Measurements from ENCODE around the gene NUDT8. TPM values are rescaled to one million over a fixed set of nuclear protein-coding genes. Genes with fewer than 3 reads are reported as not detected.

The NUDT8 gene
- total and polyA plus RNA-seq, 10 of the 15 experiments (the other 5 are each of a cell fraction or from before 2014, with no cell fraction given), result 0.32 to 18.2 (median 9.8) TPM

GRCh38 chr11:67667490-67668191 lies 37.9 kb upstream of the NUDT8 start:
- H3K4me1 ChIP-seq (ENCODE audit: control insufficient read depth, insufficient read depth, low read length), result peaks cover 9% of the 10 kb centered on the region; the same call in 1 of the 2 replicates
- H3K27ac ChIP-seq (ENCODE audit: control insufficient read depth, insufficient read depth), result no peak overlapping the region
- no peaks in the 10 kb centered on the region for H4K20me1 ChIP-seq (ENCODE audit: control insufficient read depth, insufficient read depth)
- H3K79me2 ChIP-seq (ENCODE audit: control insufficient read depth, insufficient read depth, low read length), result no peaks in the 10 kb centered on the region
- no peaks in the 10 kb centered on the region for H3K36me3 ChIP-seq (ENCODE audit: control insufficient read depth in 2 of 2, insufficient read depth in 2 of 2, low read length in 1 of 2)
- WGBS (ENCODE audit: insufficient coverage, insufficient replicate concordance, low lambda C conversion rate, missing lambda C conversion rate), result 32% methylated on average over 26 of the region's 26 CpGs
- BruUV-seq (replicated peaks), result no TSS peak
- ChIA-PET RAD21 (ENCODE audit: unreplicated experiment) (no interaction called here), SMC1A (ENCODE audit: uncharacterized antibody, unreplicated experiment) (interaction anchor here (0.6 to 1.1 kb wide), 4 partner anchors 10 to 33 kb away, joined by 3 to 6 read pairs (median 4); no protein-coding TSS in a partner anchor), CTCF (interaction anchor here (0.7 to 2.3 kb wide), 5 partner anchors 9 to 95 kb away, joined by 3 to 9 read pairs (median 6); no protein-coding TSS in a partner anchor), POLR2A (no interaction called here)
- intact Hi-C loops (cut with micrococcal nuclease; ENCODE audit: unreplicated experiment), result no loop called here
- no peak overlapping the region for H2AFZ ChIP-seq (ENCODE audit: control insufficient read depth, low read depth, low read length)
- TF ChIP-seq EP300 (IDR thresholded peaks at IDR 0.05; ENCODE audit: borderline replicate concordance in 1 of 2, control insufficient read depth in 1 of 2, low read depth in 2 of 2, low read length in 2 of 2) (no peak), MXI1 (IDR thresholded peaks at IDR 0.05; ENCODE audit: low read depth, low read length) (no peak), ZNF622 (IDR thresholded peaks at IDR 0.05) (no peak), IRF5 (IDR thresholded peaks at IDR 0.05; ENCODE audit: borderline replicate concordance) (no peak), YY1 (IDR thresholded peaks at IDR 0.05; ENCODE audit: low read depth, low read length) (no peak), EGR1 (IDR thresholded peaks at IDR 0.05; ENCODE audit: borderline replicate concordance in 1 of 2, low read depth in 2 of 2, low read length in 2 of 2) (0 out of 3 replicates have a peak, but pooled peaks of 1 of the 2 experiments have one; percentile 43), MEF2B (IDR thresholded peaks at IDR 0.05; ENCODE audit: partially characterized antibody, poor library complexity, severe bottlenecking) (peak; percentile 65), MYB (IDR thresholded peaks at IDR 0.05; ENCODE audit: borderline replicate concordance, low read depth, low read length) (no peak), HDAC6 (IDR thresholded peaks at IDR 0.05; ENCODE audit: unreplicated experiment) (no peak), MLLT1 (IDR thresholded peaks at IDR 0.05) (no peak)
- no peak overlapping the region for H3K9ac ChIP-seq (ENCODE audit: control insufficient read depth, insufficient read depth, low read length)
- FAIRE-seq, result no peak
- peaks cover 0 to 2% of the 10 kb centered on the region in 2 experiments; a peak in 2 of 4 replicates for H3K27me3 ChIP-seq (replicated peaks in 1 of 2; ENCODE audit: control insufficient read depth in 2 of 2, insufficient read depth in 2 of 2, low read length in 1 of 2)
- H3K4me3 ChIP-seq, result no peak overlapping the region
- ATAC-seq, result peak; percentile 85
- in situ Hi-C loops (cut with MboI), result no loop called here
- DNase-seq (ENCODE audit: low read depth, low spot score), result no peak
- no peak overlapping the region for H3K4me2 ChIP-seq (ENCODE audit: control insufficient read depth, insufficient read depth)
- no peaks in the 10 kb centered on the region; the same call in 2 of the 3 replicates for H3K9me3 ChIP-seq (replicated peaks; ENCODE audit: control insufficient read depth, insufficient read depth, low read length)
